B cell (primary cell): ENCODE measurements around the gene NPAS2. TPM values are rescaled to one million over a fixed set of nuclear protein-coding genes. Genes with fewer than 3 reads are reported as not detected.

Experiments
- ATAC-seq: fragments of 200-7000 bp; cut with Tn5 transposase; one replicate; pipeline ENCODE4 v1.10.0; 2021; ENCODE audit warnings: low read depth, mild to moderate bottlenecking, moderate number of reproducible peaks, moderate library complexity
- CTCF ChIA-PET: fragments of 350-600 bp; sonication (Branson Sonifier 250); formaldehyde crosslinking; loops from one replicate; lab custom pipeline; 2021; ENCODE audit warnings: antibody characterized with exemption, inconsistent platforms; lab: Charles Lee
- POLR2A ChIA-PET: fragments of 350-600 bp; sonication (Branson Sonifier 250); formaldehyde crosslinking; loops from one replicate; lab custom pipeline; 2021; ENCODE audit warnings: antibody characterized with exemption; lab: Charles Lee
- DNase-seq: peaks from one replicate; pipeline ENCODE4 v3.0.0; 2013
- H2AFZ ChIP-seq: 2 replicates; pipeline ENCODE4 v1.6.1; 2012; ENCODE audit warnings: mild to moderate bottlenecking, low read depth, low read length; ENCODE audit not compliant: insufficient read depth, poor library complexity, severe bottlenecking
- H3K27ac ChIP-seq, 2 donors: 1 replicate in 1 of 2; 2 replicates in 1 of 2; pipeline ENCODE4 v1.5.1; 2012 to 2013; ENCODE audit warnings: low read length in 2 of 2, mild to moderate bottlenecking in 2 of 2, moderate library complexity in 1 of 2
- H3K27me3 ChIP-seq, 4 experiments: fragments of 200-600 bp in 1 of 4; sonication (generic) in 1 of 4; replicated peaks in 1 of 4; 1 replicate in 2 of 4; 2 replicates in 2 of 4; pipeline versions ENCODE4 v1.6.1 to v1.7.0; 2013 to 2016; ENCODE audit warnings: low read length in 3 of 4, mild to moderate bottlenecking in 2 of 4, mixed read lengths in 1 of 4, moderate library complexity in 1 of 4; ENCODE audit not compliant: insufficient read depth in 4 of 4, control insufficient read depth in 3 of 4; ENCODE audit errors: control extremely low read depth in 1 of 4
- H3K36me3 ChIP-seq, 2 experiments: replicated peaks in 1 of 2; 1 replicate in 1 of 2; 2 replicates in 1 of 2; pipeline versions ENCODE4 v1.6.1 to v1.7.1; 2013; ENCODE audit warnings: low read length in 1 of 2; ENCODE audit not compliant: insufficient read depth in 2 of 2, control insufficient read depth in 1 of 2; ENCODE audit errors: control extremely low read depth in 1 of 2, extremely low read depth in 1 of 2
- H3K4me1 ChIP-seq, 2 donors: fragments of 200-600 bp in 1 of 2; sonication (generic) in 1 of 2; 1 replicate in 1 of 2; 2 replicates in 1 of 2; pipeline versions ENCODE4 v1.5.1 to v1.6.1; 2013 to 2017; ENCODE audit warnings: low read length in 2 of 2; ENCODE audit not compliant: control insufficient read depth in 2 of 2, insufficient read depth in 2 of 2
- H3K4me2 ChIP-seq: replicated peaks from 2 replicates; pipeline ENCODE3; 2012; ENCODE audit warnings: mild to moderate bottlenecking, low read depth, low read length; ENCODE audit not compliant: poor library complexity, severe bottlenecking
- H3K4me3 ChIP-seq, 5 experiments: fragments of 200-600 bp in 1 of 5; sonication (generic) in 1 of 5; 1 replicate in 3 of 5; 2 replicates in 2 of 5; pipeline versions ENCODE4 v1.5.1 to v1.7.0; 2011 to 2016; ENCODE audit warnings: low read length in 4 of 5, mild to moderate bottlenecking in 4 of 5, low read depth in 2 of 5, control low read depth in 1 of 5, moderate library complexity in 1 of 5; ENCODE audit not compliant: insufficient read depth in 1 of 5; ENCODE audit errors: control extremely low read depth in 1 of 5, extremely low read depth in 1 of 5
- H3K79me2 ChIP-seq: fragments of 200-600 bp; sonication (generic); one replicate; pipeline ENCODE4 v1.6.0; 2016; ENCODE audit warnings: low read length; ENCODE audit not compliant: control insufficient read depth, insufficient read depth
- H3K9ac ChIP-seq: fragments of 200-600 bp; sonication (generic); 2 replicates; pipeline ENCODE4 v1.6.1; 2017; ENCODE audit warnings: mild to moderate bottlenecking, low read length, moderate library complexity
- H3K9me3 ChIP-seq, 3 donors: one replicate each; pipeline versions ENCODE4 v1.6.1 to v1.7.1; 2013; ENCODE audit warnings: low read length in 2 of 3; ENCODE audit not compliant: control insufficient read depth in 2 of 3, insufficient read depth in 1 of 3; ENCODE audit errors: control extremely low read depth in 1 of 3
- H4K20me1 ChIP-seq: 2 replicates; pipeline ENCODE4 v1.6.0; 2012; ENCODE audit warnings: mild to moderate bottlenecking, low read length; ENCODE audit not compliant: insufficient read depth, control insufficient read depth, poor library complexity, severe bottlenecking
- H3K27ac Mint-ChIP-seq: one replicate; pipeline ENCODE4 v1.8.0; 2021; ENCODE audit warnings: mixed read lengths
- H3K27me3 Mint-ChIP-seq: one replicate; pipeline ENCODE4 v1.8.0; 2021; ENCODE audit warnings: mixed read lengths
- H3K4me1 Mint-ChIP-seq: one replicate; pipeline ENCODE4 v1.8.0; 2021; ENCODE audit warnings: mixed read lengths
- H3K4me3 Mint-ChIP-seq: one replicate; pipeline ENCODE4 v1.8.0; 2021; ENCODE audit warnings: mixed read lengths
- H3K9me3 Mint-ChIP-seq: one replicate; pipeline ENCODE4 v1.8.0; 2022; ENCODE audit warnings: mixed read lengths; ENCODE audit not compliant: insufficient read depth
- CTCF ChIP-seq: fragments of 200-600 bp; IDR thresholded peaks from one replicate; pipeline ENCODE4 v1.8.0; 2022; ENCODE audit warnings: antibody characterized with exemption, mild to moderate bottlenecking
- EZH2 ChIP-seq: IDR thresholded peaks from 2 replicates; pipeline ENCODE4 v1.6.1; 2012; ENCODE audit warnings: borderline replicate concordance, low read depth, mild to moderate bottlenecking, moderate library complexity, low read length; ENCODE audit not compliant: insufficient read depth, poor library complexity, severe bottlenecking
- WGBS: methylation state at CpG from one replicate; pipeline ENCODE4 v1.1.5; 2013; ENCODE audit warnings: missing lambda C conversion rate; ENCODE audit not compliant: insufficient coverage; 5-methylcytosine and 5-hydroxymethylcytosine counted together
- intact Hi-C: fragments of 100-400 bp; cut with micrococcal nuclease; formaldehyde crosslinking; loops from one replicate; pipeline ENCODE4 v1.10.0; 2022
- polyA plus RNA-seq: library from polyadenylated mRNA; depleted of rRNA; stranded (reverse); fragments of >200 nt; gene quantifications from 2 replicates; pipeline ENCODE4 v1.2.3, GENCODE V29; 2012
- total RNA-seq, 2 donors: library from RNA; stranded (reverse); fragments of 120-200 nt in 1 of 2; gene quantifications; 1 replicate in 1 of 2; 2 replicates in 1 of 2; pipeline versions ENCODE4 v1.2.3 to v1.2.4, GENCODE V29; 2013 to 2022

Gene NPAS2
- total and polyA plus RNA-seq, 2 donors (not counting 1 experiment from before 2014, with no cell fraction given) = not detected

DNA sequence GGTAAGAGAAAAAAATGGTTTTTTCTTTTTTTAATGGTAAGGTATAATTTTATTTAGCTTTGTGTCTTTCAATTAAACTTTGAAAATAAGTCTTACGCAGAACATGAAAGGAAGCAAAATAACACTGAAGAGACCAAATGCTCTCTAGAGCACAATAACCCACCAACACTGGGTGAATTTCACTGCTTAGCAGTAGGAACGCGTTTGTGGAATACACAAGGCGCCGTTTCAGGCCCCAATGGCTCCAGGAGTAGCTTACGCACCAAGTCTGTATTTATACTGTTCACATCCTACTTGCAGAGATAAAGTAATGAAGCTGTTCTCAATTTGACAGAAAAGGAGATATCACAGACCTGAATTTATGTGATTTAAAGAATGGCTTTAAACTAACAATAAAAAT, 205.6 kb downstream of the NPAS2 start:
- ATAC-seq (no peak), DNase-seq (no peak)
- Histone ChIP-seq H3K9me3 (peaks cover 0 to 3% (median 0%) of the 10 kb centered on the region in 3 donors), H3K4me3 (no peak overlapping the region), H3K9ac (no peak overlapping the region), H3K36me3 (peaks cover 0 to 2% of the 10 kb centered on the region in 2 experiments), H3K27ac (no peak overlapping the region), H3K27me3 (peaks cover 0 to 3% (median 0%) of the 10 kb centered on the region in 4 experiments), H2AFZ (no peak overlapping the region), H3K4me2 (no peak overlapping the region), H3K4me1 (no peaks in the 10 kb centered on the region), H4K20me1 (no peaks in the 10 kb centered on the region), H3K79me2 (no peaks in the 10 kb centered on the region)
- intact Hi-C loops = no loop called here
- TF ChIP-seq CTCF (no peak), EZH2 (no peak)
- Mint-ChIP-seq H3K9me3 (no peaks in the 10 kb centered on the region), H3K27ac (no peak overlapping the region), H3K27me3 (no peaks in the 10 kb centered on the region), H3K4me1 (peaks cover 3% of the 10 kb centered on the region), H3K4me3 (no peak overlapping the region)
- WGBS = 100% methylated on average over 1 of the region's 6 CpGs
- POLR2A ChIA-PET = no interaction called here
- CTCF ChIA-PET = interaction anchor here (1.3 kb wide), 1 partner anchor 13 kb away, joined by 3 read pairs; no protein-coding TSS in a partner anchor

DNA sequence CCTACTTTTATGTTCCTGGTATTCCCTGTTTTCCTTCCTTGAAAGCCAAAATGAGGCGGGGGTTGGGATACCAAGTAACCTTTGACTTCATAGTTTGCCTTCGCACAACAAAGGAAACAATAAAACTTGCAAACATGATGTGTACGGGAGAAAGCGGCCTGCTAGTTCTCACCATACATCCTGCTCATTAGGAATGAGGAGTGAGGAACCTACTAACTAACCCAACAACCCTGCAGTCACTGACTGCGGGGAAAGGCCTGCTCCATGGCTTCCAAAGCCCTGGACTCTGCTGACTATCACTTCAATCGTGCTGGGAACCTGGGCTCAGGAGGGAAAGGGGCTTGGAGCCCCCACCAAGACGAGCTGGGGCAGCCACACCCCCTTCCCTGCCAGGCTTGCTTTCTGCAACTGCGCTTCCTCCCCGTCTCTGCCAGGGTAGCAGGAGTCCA, 206.3 kb downstream of the NPAS2 start:
- peaks cover 0 to 3% (median 0%) of the 10 kb centered on the region in 3 donors for H3K9me3 ChIP-seq
- H3K27ac ChIP-seq = no peak overlapping the region
- Mint-ChIP-seq H3K9me3 (no peaks in the 10 kb centered on the region), H3K4me1 (peaks cover 3% of the 10 kb centered on the region), H3K4me3 (no peak overlapping the region), H3K27ac (no peak overlapping the region), H3K27me3 (no peaks in the 10 kb centered on the region)
- H3K4me2 ChIP-seq = no peak overlapping the region
- H3K4me3 ChIP-seq = no peak overlapping the region
- ChIA-PET POLR2A (no interaction called here), CTCF (interaction anchor here (1.3 to 2.4 kb wide), 2 partner anchors 14 to 179 kb away, joined by 3 to 9 read pairs; no protein-coding TSS in a partner anchor)
- WGBS = 64% methylated on average over 7 of the region's 9 CpGs
- intact Hi-C loops = no loop called here
- no peak overlapping the region for H3K9ac ChIP-seq
- TF ChIP-seq CTCF (no peak), EZH2 (no peak)
- ATAC-seq = no peak
- no peaks in the 10 kb centered on the region for H4K20me1 ChIP-seq
- DNase-seq = no peak
- H3K36me3 ChIP-seq = peaks cover 0 to 2% of the 10 kb centered on the region in 2 experiments
- H3K4me1 ChIP-seq = no peaks in the 10 kb centered on the region
- H3K79me2 ChIP-seq = no peaks in the 10 kb centered on the region
- H3K27me3 ChIP-seq = peaks cover 0 to 3% (median 0%) of the 10 kb centered on the region in 4 experiments
- no peak overlapping the region for H2AFZ ChIP-seq
